ENCODE measurements around the gene CDC42EP5.
"Not testable (repeated sequence)": the region's sequence is repeated elsewhere in the genome, so short reads cannot be mapped to it uniquely, and the experiment has no call there.

The CDC42EP5 gene

DNA sequence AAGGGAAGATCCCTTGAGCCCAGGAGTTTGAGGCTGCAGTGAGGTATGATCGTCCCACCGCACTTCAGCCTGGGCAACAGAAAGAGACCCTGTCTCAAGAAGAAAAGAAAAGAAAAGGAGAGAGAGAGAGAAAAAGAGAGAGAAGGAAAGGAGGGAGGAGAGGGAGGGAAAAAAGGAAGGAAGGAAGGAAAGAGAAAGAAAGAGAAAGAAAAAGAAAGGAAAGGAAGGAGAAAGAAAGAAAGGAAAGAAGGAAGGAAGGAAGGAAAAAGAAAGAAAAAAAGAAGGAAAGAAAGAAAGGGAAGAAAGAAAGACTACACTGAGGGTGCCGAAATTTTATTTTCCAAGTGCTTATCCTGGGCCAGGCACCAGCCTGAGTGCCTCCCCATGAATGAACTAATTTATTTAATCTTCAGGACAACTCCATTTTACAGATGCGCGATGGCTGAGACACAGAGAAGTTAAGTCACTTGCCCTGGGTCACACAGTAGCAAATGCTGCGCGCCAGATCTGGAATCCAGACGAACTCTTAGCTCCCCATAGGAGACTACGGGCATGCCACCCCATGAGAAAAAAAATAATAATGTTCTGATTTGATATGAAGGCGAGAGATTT is 2.7 kb downstream of the CDC42EP5 start:
- Histone ChIP-seq H4K20me1 (ENCODE audit: control insufficient read depth, insufficient read depth, low read depth, low read length) (no peaks in the 10 kb centered on the region), H3K36me3 (ENCODE audit: control insufficient read depth, low read length) (no peaks in the 10 kb centered on the region), H3K4me2 (ENCODE audit: low read length) (no peak overlapping the region), H3K4me3 (ENCODE audit: low read length) (no peak overlapping the region), H3K79me2 (ENCODE audit: control insufficient read depth, low read length) (no peaks in the 10 kb centered on the region), H3K9me2 (replicated peaks; ENCODE audit: control insufficient read depth, low read length) (no peaks in the 10 kb centered on the region), H3K27me3 (ENCODE audit: control insufficient read depth, low read length) (peaks cover 30% of the 10 kb centered on the region), H3K4me1 (ENCODE audit: control insufficient read depth, low read length) (peaks cover 6% of the 10 kb centered on the region), H3F3A (ENCODE audit: control insufficient read depth, insufficient read depth) (no peaks in the 10 kb centered on the region), H3K9me3 (ENCODE audit: control insufficient read depth, insufficient read depth, low read length) (no peaks in the 10 kb centered on the region), H3K27ac (ENCODE audit: low read depth, low read length) (no peak overlapping the region)
- TF ChIP-seq, protein P1, sequence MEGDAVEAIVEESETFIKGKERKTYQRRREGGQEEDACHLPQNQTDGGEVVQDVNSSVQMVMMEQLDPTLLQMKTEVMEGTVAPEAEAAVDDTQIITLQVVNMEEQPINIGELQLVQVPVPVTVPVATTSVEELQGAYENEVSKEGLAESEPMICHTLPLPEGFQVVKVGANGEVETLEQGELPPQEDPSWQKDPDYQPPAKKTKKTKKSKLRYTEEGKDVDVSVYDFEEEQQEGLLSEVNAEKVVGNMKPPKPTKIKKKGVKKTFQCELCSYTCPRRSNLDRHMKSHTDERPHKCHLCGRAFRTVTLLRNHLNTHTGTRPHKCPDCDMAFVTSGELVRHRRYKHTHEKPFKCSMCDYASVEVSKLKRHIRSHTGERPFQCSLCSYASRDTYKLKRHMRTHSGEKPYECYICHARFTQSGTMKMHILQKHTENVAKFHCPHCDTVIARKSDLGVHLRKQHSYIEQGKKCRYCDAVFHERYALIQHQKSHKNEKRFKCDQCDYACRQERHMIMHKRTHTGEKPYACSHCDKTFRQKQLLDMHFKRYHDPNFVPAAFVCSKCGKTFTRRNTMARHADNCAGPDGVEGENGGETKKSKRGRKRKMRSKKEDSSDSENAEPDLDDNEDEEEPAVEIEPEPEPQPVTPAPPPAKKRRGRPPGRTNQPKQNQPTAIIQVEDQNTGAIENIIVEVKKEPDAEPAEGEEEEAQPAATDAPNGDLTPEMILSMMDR (IDR thresholded peaks at IDR 0.05; ENCODE audit: low read depth, low read length, poor library complexity, severe bottlenecking): no peak
- TF ChIP-seq EZH2phosphoT487 (IDR thresholded peaks at IDR 0.05; ENCODE audit: borderline replicate concordance, low read length): no peak

DNA sequence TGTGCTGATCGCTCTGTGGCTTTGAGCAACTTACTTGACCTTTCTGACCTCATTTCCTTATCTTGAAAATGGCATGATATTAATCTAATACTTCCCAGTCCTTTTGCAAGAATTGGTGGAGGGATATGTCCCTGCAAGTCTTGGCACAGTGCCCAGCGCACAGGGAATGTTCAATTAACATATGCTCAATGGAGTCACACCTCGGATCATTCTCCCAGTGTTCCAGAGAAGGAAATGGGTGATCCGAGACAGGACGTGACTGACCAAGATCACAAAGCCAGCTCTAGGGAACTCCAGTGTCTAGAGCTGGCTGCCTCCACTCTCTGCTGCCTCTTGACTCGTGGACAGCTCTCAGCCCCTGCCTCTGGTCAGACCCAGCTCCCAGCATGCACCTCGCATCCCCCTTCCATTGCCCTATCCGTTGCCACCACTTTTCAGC is 3.6 kb downstream of the CDC42EP5 start:
- Histone ChIP-seq H4K20me1 (ENCODE audit: control insufficient read depth, insufficient read depth, low read depth, low read length) (no peaks in the 10 kb centered on the region), H3K9me2 (replicated peaks; ENCODE audit: control insufficient read depth, low read length) (no peaks in the 10 kb centered on the region), H3K27ac (ENCODE audit: low read depth, low read length) (no peak overlapping the region), H3K4me3 (ENCODE audit: low read length) (no peak overlapping the region), H3K79me2 (ENCODE audit: control insufficient read depth, low read length) (no peaks in the 10 kb centered on the region), H3F3A (ENCODE audit: control insufficient read depth, insufficient read depth) (0 out of 2 replicates have a peak, but pooled peaks cover under 1% of the 10 kb centered on the region), H3K27me3 (ENCODE audit: control insufficient read depth, low read length) (peaks cover 30% of the 10 kb centered on the region), H3K4me2 (ENCODE audit: low read length) (no peak overlapping the region), H3K4me1 (ENCODE audit: control insufficient read depth, low read length) (peaks cover 9% of the 10 kb centered on the region), H3K9me3 (ENCODE audit: control insufficient read depth, insufficient read depth, low read length) (no peaks in the 10 kb centered on the region), H3K36me3 (ENCODE audit: control insufficient read depth, low read length) (no peaks in the 10 kb centered on the region)
- no peak for TF ChIP-seq EZH2phosphoT487 (IDR thresholded peaks at IDR 0.05; ENCODE audit: borderline replicate concordance, low read length)
- TF ChIP-seq, protein P1 (IDR thresholded peaks at IDR 0.05; ENCODE audit: low read depth, low read length, poor library complexity, severe bottlenecking): no peak

DNA sequence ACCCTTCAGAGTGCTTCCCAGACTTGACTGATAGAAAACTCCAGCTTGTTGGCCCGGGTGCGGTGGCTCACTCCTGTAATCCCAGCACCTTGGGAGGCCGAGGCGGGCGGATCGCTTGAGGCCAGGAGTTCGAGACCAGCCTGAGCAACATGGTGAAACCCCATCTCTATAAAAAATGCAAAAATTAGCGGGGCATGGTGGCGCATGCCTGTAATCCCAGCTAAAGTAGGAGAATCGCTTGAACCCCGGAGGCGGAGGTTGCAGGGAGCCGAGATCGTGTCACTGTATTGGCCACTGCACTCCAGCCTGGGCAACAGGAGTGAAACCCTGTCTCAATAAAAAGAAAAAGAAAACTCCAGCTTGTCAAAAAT is 7.0 kb downstream of the CDC42EP5 start:
- H3K4me3 ChIP-seq (ENCODE audit: low read length); H4K20me1 ChIP-seq (ENCODE audit: control insufficient read depth, insufficient read depth, low read depth, low read length); H3F3A ChIP-seq (ENCODE audit: control insufficient read depth, insufficient read depth); H3K9me3 ChIP-seq (ENCODE audit: control insufficient read depth, insufficient read depth, low read length); H3K27ac ChIP-seq (ENCODE audit: low read depth, low read length); H3K9me2 ChIP-seq (replicated peaks; ENCODE audit: control insufficient read depth, low read length); H3K4me2 ChIP-seq (ENCODE audit: low read length): not testable (repeated sequence)
- Histone ChIP-seq H3K36me3 (ENCODE audit: control insufficient read depth, low read length) (peaks cover 13% of the 10 kb centered on the region), H3K4me1 (ENCODE audit: control insufficient read depth, low read length) (peaks cover 30% of the 10 kb centered on the region), H3K79me2 (ENCODE audit: control insufficient read depth, low read length) (peaks cover 13% of the 10 kb centered on the region), H3K27me3 (ENCODE audit: control insufficient read depth, low read length) (peaks cover 18% of the 10 kb centered on the region)

DNA sequence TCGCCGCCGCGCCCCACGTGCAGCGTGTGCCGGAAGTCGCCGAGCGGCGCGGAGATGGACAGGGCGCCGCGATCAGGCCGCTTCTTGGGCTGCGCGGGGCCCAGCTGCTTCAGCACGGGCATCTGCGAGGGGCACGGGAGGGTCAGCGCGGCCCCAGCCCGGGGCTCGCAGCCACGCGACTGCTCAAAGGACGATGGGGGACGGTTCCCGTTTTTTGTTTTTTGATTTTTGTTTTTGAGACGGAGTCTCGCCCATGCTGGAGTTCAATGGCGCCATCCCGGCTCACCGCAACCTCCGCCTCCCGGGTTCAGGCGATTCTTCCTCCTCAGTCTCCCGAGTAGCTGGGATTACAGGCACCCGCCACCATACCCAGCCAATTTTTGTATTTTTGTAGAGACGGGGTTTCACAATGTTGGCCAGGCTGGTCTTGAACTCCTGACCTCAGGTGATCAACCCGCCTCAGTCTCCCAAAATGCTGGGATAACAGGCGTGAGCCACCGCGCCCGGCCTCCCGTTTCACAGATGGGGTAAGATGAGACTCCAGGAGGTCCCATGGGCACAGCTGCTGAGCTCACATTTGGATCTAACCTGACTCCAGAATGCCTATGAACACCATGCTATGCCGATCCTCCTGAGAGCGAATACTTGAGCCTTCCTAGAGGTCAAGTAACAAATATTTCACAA is 7.5 kb downstream of the CDC42EP5 start:
- no peaks in the 10 kb centered on the region for H3K9me3 ChIP-seq (ENCODE audit: control insufficient read depth, insufficient read depth, low read length)
- H3F3A ChIP-seq (ENCODE audit: control insufficient read depth, insufficient read depth): peaks cover 6% of the 10 kb centered on the region; the same call in 1 of the 2 replicates
- no peaks in the 10 kb centered on the region for H3K9me2 ChIP-seq (replicated peaks; ENCODE audit: control insufficient read depth, low read length)
- H3K79me2 ChIP-seq (ENCODE audit: control insufficient read depth, low read length): peaks cover 13% of the 10 kb centered on the region
- H3K36me3 ChIP-seq (ENCODE audit: control insufficient read depth, low read length): peaks cover 18% of the 10 kb centered on the region
- peaks cover 30% of the 10 kb centered on the region for H3K4me1 ChIP-seq (ENCODE audit: control insufficient read depth, low read length)
- H3K27me3 ChIP-seq (ENCODE audit: control insufficient read depth, low read length): peaks cover 13% of the 10 kb centered on the region
- no peak overlapping the region for H3K4me3 ChIP-seq (ENCODE audit: low read length)
- no peaks in the 10 kb centered on the region for H4K20me1 ChIP-seq (ENCODE audit: control insufficient read depth, insufficient read depth, low read depth, low read length)
- no peak overlapping the region for H3K27ac ChIP-seq (ENCODE audit: low read depth, low read length)
- H3K4me2 ChIP-seq (ENCODE audit: low read length): no peak overlapping the region
- TF ChIP-seq, protein P1 (IDR thresholded peaks at IDR 0.05; ENCODE audit: low read depth, low read length, poor library complexity, severe bottlenecking): no peak
- TF ChIP-seq EZH2phosphoT487 (IDR thresholded peaks at IDR 0.05; ENCODE audit: borderline replicate concordance, low read length): no peak
